Neural cell (in vitro differentiated cells): Measurements from ENCODE around the gene FXYD1. TPM values are rescaled to one million over a fixed set of nuclear protein-coding genes. Genes with fewer than 3 reads are reported as not detected.

ENCODE experiments used
- H2AFZ ChIP-seq: fragments of 200-600, 300-800 bp; sonication (generic), shearing (Covaris generic); 2 replicates; pipeline ENCODE4 v1.6.0; 2014; ENCODE audit warnings: low read depth, mild to moderate bottlenecking, antibody characterized with exemption, low read length, moderate library complexity
- H3F3A ChIP-seq: fragments of 200-600 bp; shearing (Covaris generic); 2 replicates; pipeline ENCODE4 v1.6.1; 2016; ENCODE audit warnings: mild to moderate bottlenecking, moderate library complexity, mixed read lengths, antibody characterized with exemption, low read length; ENCODE audit not compliant: insufficient read depth, poor library complexity, severe bottlenecking
- H3K27ac ChIP-seq: fragments of 200-600, 300-800 bp; sonication (generic), shearing (Covaris generic); 2 replicates; pipeline ENCODE4 v1.5.1; 2014; ENCODE audit warnings: mild to moderate bottlenecking, low read length, moderate library complexity
- H3K27me3 ChIP-seq: fragments of 300-800, 200-600 bp; sonication (generic), shearing (Covaris generic); 2 replicates; pipeline ENCODE4 v1.6.0; 2014; ENCODE audit warnings: mild to moderate bottlenecking, low read depth, low read length, moderate library complexity; ENCODE audit not compliant: insufficient read depth
- H3K36me3 ChIP-seq: fragments of 300-800, 200-600 bp; sonication (generic), shearing (Covaris generic); 2 replicates; pipeline ENCODE4 v1.5.1; 2014; ENCODE audit warnings: mild to moderate bottlenecking, antibody characterized with exemption, low read length, moderate library complexity; ENCODE audit not compliant: insufficient read depth
- H3K4me2 ChIP-seq: fragments of 300-800, 200-600 bp; sonication (generic), shearing (Covaris generic); 2 replicates; pipeline ENCODE4 v1.6.0; 2014; ENCODE audit warnings: mild to moderate bottlenecking, low read length
- H3K4me3 ChIP-seq: fragments of 300-800, 200-600 bp; sonication (generic), shearing (Covaris generic); 2 replicates; pipeline ENCODE4 v1.5.1; 2014; ENCODE audit warnings: mild to moderate bottlenecking, low read length, moderate library complexity
- H3K79me2 ChIP-seq: fragments of 200-600 bp; shearing (Covaris generic); replicated peaks from 2 replicates; pipeline ENCODE4 v1.6.0; 2014; ENCODE audit warnings: mild to moderate bottlenecking, low read length, moderate library complexity; ENCODE audit not compliant: insufficient read depth
- H3K9ac ChIP-seq: fragments of 300-800, 200-600 bp; sonication (generic), shearing (Covaris generic); 2 replicates; pipeline ENCODE4 v1.6.1; 2016; ENCODE audit warnings: mild to moderate bottlenecking, low read length, mixed read lengths
- H3K9me2 ChIP-seq: fragments of 200-600 bp; shearing (Covaris generic); 2 replicates; pipeline ENCODE4 v1.6.1; 2016; ENCODE audit warnings: mild to moderate bottlenecking, low read length, mixed read lengths; ENCODE audit not compliant: insufficient read depth
- H3K9me3 ChIP-seq: fragments of 200-600, 300-800 bp; sonication (generic), shearing (Covaris generic); 2 replicates; pipeline ENCODE4 v1.6.1; 2016; ENCODE audit warnings: mild to moderate bottlenecking, mixed run types, low read length, moderate library complexity, mixed read lengths
- H4K20me1 ChIP-seq: fragments of 200-600 bp; shearing (Covaris generic); 2 replicates; pipeline ENCODE4 v1.6.1; 2016; ENCODE audit warnings: mild to moderate bottlenecking, mixed run types; ENCODE audit not compliant: insufficient read depth
- CTCF ChIP-seq: fragments of 450-650 bp; IDR thresholded peaks from 2 replicates; pipeline ENCODE4 v1.5.1; 2014; ENCODE audit warnings: antibody characterized with exemption, mild to moderate bottlenecking, moderate library complexity; ENCODE audit not compliant: poor library complexity, severe bottlenecking
- EP300 ChIP-seq: fragments of 450-650 bp; conservative IDR thresholded peaks from 2 replicates; pipeline ENCODE4 v1.6.1; 2014; ENCODE audit warnings: antibody characterized with exemption, mild to moderate bottlenecking, moderate library complexity; ENCODE audit not compliant: poor library complexity, severe bottlenecking
- EZH2 ChIP-seq: fragments of 200-600, 300-800 bp; shearing (Covaris generic), sonication (generic); IDR thresholded peaks from 2 replicates; pipeline ENCODE4 v1.6.1; 2014; ENCODE audit warnings: antibody characterized with exemption, low read length, borderline replicate concordance, mild to moderate bottlenecking; ENCODE audit not compliant: insufficient read depth, poor library complexity, severe bottlenecking
- MXI1 ChIP-seq: fragments of 450-650 bp; conservative IDR thresholded peaks from 2 replicates; pipeline ENCODE4 v1.6.1; 2014; ENCODE audit warnings: antibody characterized with exemption, mild to moderate bottlenecking; ENCODE audit not compliant: poor library complexity, severe bottlenecking
- POLR2AphosphoS5 ChIP-seq: IDR thresholded peaks from 2 replicates; pipeline ENCODE4 v1.6.1; 2012
- RAD21 ChIP-seq: fragments of 450-650 bp; conservative IDR thresholded peaks from 2 replicates; pipeline ENCODE4 v1.6.1; 2014; ENCODE audit warnings: antibody characterized with exemption, mild to moderate bottlenecking, moderate library complexity
- REST ChIP-seq: IDR thresholded peaks from 2 replicates; pipeline ENCODE4 v1.6.1; 2012; ENCODE audit warnings: borderline replicate concordance
- SMC3 ChIP-seq: fragments of 450-650 bp; conservative IDR thresholded peaks from 2 replicates; pipeline ENCODE4 v1.6.1; 2014; ENCODE audit warnings: antibody characterized with exemption, mild to moderate bottlenecking, moderate library complexity; ENCODE audit not compliant: poor library complexity
- TAF1 ChIP-seq: IDR thresholded peaks from 2 replicates; pipeline ENCODE4 v1.6.1; 2012; ENCODE audit warnings: low read depth
- polyA plus RNA-seq: library from polyadenylated mRNA; depleted of rRNA; stranded (reverse); fragments of >200 nt; gene quantifications from 2 replicates; pipeline ENCODE4 v1.2.3, GENCODE V29; 2014

The FXYD1 gene
- polyA plus RNA-seq, 1 donor from 2014 or later, result not detected

- Histone ChIP-seq H3K4me3 (no peak overlapping the region), H3K9ac (no peak overlapping the region), H3K27ac (no peak overlapping the region), H4K20me1 (no peaks in the 10 kb centered on the region), H3K36me3 (no peaks in the 10 kb centered on the region), H3K9me2 (no peaks in the 10 kb centered on the region), H3K79me2 (no peaks in the 10 kb centered on the region), H3K9me3 (no peaks in the 10 kb centered on the region), H3K4me2 (no peak overlapping the region), H3K27me3 (no peaks in the 10 kb centered on the region), H2AFZ (no peak overlapping the region), H3F3A (no peaks in the 10 kb centered on the region)
- no peak for TF ChIP-seq SMC3
- TF ChIP-seq REST, result no peak
- no peak for TF ChIP-seq EZH2
- TF ChIP-seq RAD21, result no peak
- no peak for TF ChIP-seq MXI1
- TF ChIP-seq EP300, result no peak
- TF ChIP-seq POLR2AphosphoS5, result no peak
- no peak for TF ChIP-seq CTCF
- no peak for TF ChIP-seq TAF1
Observed at GRCh38 chr19:35126624-35126959, 12.0 kb upstream of the FXYD1 start.

- Histone ChIP-seq H3K27me3 (no peaks in the 10 kb centered on the region), H3K36me3 (no peaks in the 10 kb centered on the region)
Observed at GRCh38 chr19:35127871-35128270, 10.8 kb upstream of the FXYD1 start.

More at GRCh38 chr19:35127871-35128270, 10.8 kb upstream of the FXYD1 start:
- H3K4me2 ChIP-seq, result no peak overlapping the region
- H3K9me2 ChIP-seq, result no peaks in the 10 kb centered on the region
- TF ChIP-seq POLR2AphosphoS5 (no peak), CTCF (no peak), REST (no peak), RAD21 (no peak), EZH2 (no peak), TAF1 (no peak), EP300 (no peak), SMC3 (no peak), MXI1 (no peak)
- no peak overlapping the region for H3K4me3 ChIP-seq
- no peak overlapping the region for H3K9ac ChIP-seq
- no peaks in the 10 kb centered on the region for H3K79me2 ChIP-seq
- H3K9me3 ChIP-seq, result no peaks in the 10 kb centered on the region
- H4K20me1 ChIP-seq, result no peaks in the 10 kb centered on the region
- H2AFZ ChIP-seq, result no peak overlapping the region
- H3F3A ChIP-seq, result no peaks in the 10 kb centered on the region
- no peak overlapping the region for H3K27ac ChIP-seq
